Measurements from ENCODE around the gene ZNF263.

- TF ChIP-seq TAF1 (conservative IDR thresholded peaks at IDR 0.05) (peak; percentile 28), MAX (IDR thresholded peaks at IDR 0.05) (no peak), CTCF (IDR thresholded peaks at IDR 0.05; ENCODE audit: low read depth, low read length, missing input control) (peak; percentile 5), RAD21 (IDR thresholded peaks at IDR 0.05) (no peak), JUND (IDR thresholded peaks at IDR 0.05) (no peak), YY1 (IDR thresholded peaks at IDR 0.05) (no peak), EGR1 (IDR thresholded peaks at IDR 0.05; ENCODE audit: low read depth in 2 of 2) (no peak), REST (IDR thresholded peaks at IDR 0.05) (no peak), ATF3 (IDR thresholded peaks at IDR 0.05) (no peak), FOXA1 (IDR thresholded peaks at IDR 0.05) (no peak), FOXA2 (IDR thresholded peaks at IDR 0.05) (no peak), ZBTB33 (IDR thresholded peaks at IDR 0.05) (no peak), SP1 (IDR thresholded peaks at IDR 0.05) (no peak), RXRA (IDR thresholded peaks at IDR 0.05) (no peak)
Measured at GRCh38 chr16:3282103-3282729, 1.1 kb upstream of the ZNF263 start.
